HPDE6-E6E7 (cell line): Measurements from ENCODE around the gene TMEM266.

Experiments used
- DNase-seq: peaks from one replicate; pipeline ENCODE4 v3.0.0; 2011; ENCODE audit warnings: missing footprints; ENCODE audit errors: extremely low spot score

TMEM266 gene

GRCh38 chr15:76161153-76162035 lies 101.6 kb downstream of the TMEM266 start:
- DNase-seq: no peak

- DNase-seq: no peak
Observed at GRCh38 chr15:76162036-76162398, 102.2 kb downstream of the TMEM266 start.

- no peak for DNase-seq
Observed at GRCh38 chr15:76162784-76163456, 103.1 kb downstream of the TMEM266 start.

- DNase-seq: no peak
Observed at GRCh38 chr15:76163457-76164295, 103.9 kb downstream of the TMEM266 start.

- DNase-seq: no peak
Observed at GRCh38 chr15:76164602-76165001, 104.8 kb downstream of the TMEM266 start.

GRCh38 chr15:76165951-76166350 lies 106.2 kb downstream of the TMEM266 start:
- no peak for DNase-seq

GRCh38 chr15:76168237-76168984 lies 108.6 kb downstream of the TMEM266 start:
- DNase-seq: no peak

GRCh38 chr15:76169018-76169417 lies 109.2 kb downstream of the TMEM266 start:
- DNase-seq: no peak

- DNase-seq: no peak
Observed at GRCh38 chr15:76169911-76170800, 110.4 kb downstream of the TMEM266 start.

- no peak for DNase-seq
Observed at GRCh38 chr15:76172782-76173181, 113.0 kb downstream of the TMEM266 start.

- DNase-seq: no peak
Observed at GRCh38 chr15:76173317-76173834, 113.6 kb downstream of the TMEM266 start.

GRCh38 chr15:76174654-76175053 lies 114.9 kb downstream of the TMEM266 start:
- no peak for DNase-seq

GRCh38 chr15:76175442-76175841 lies 115.7 kb downstream of the TMEM266 start:
- DNase-seq: no peak

GRCh38 chr15:76176059-76176458 lies 116.3 kb downstream of the TMEM266 start:
- no peak for DNase-seq

GRCh38 chr15:76176487-76177085 lies 116.8 kb downstream of the TMEM266 start:
- DNase-seq: no peak

- peak; percentile 80 for DNase-seq
Observed at GRCh38 chr15:76177491-76178040, 117.8 kb downstream of the TMEM266 start.

- DNase-seq: no peak
Observed at GRCh38 chr15:76178296-76179000, 118.7 kb downstream of the TMEM266 start.

GRCh38 chr15:76179023-76179422 lies 119.2 kb downstream of the TMEM266 start:
- DNase-seq: no peak

- DNase-seq: no peak
Observed at GRCh38 chr15:76180321-76180720, 120.5 kb downstream of the TMEM266 start.
